ENCODE results near the gene FARS2.
"Not testable (repeated sequence)": the region's sequence is repeated elsewhere in the genome, so short reads cannot be mapped to it uniquely, and the experiment has no call there.

FARS2 gene

GRCh38 chr6:5557506-5557905, 296.2 kb downstream of the FARS2 start:
- no peak for DNase-seq
- intact Hi-C loops (cut with DNase I): no loop called here

GRCh38 chr6:5559651-5560050, 298.3 kb downstream of the FARS2 start:
- intact Hi-C loops (cut with DNase I): no loop called here
- no peak for DNase-seq

- DNase-seq: no peak
- intact Hi-C loops (cut with DNase I): no loop called here
Observed at GRCh38 chr6:5562277-5562676, 301.0 kb downstream of the FARS2 start.

- intact Hi-C loops (cut with DNase I): no loop called here
- DNase-seq: no peak
Observed at GRCh38 chr6:5563086-5563485, 301.8 kb downstream of the FARS2 start.

- intact Hi-C loops (cut with DNase I); DNase-seq: not testable (repeated sequence)
Observed at GRCh38 chr6:5564746-5565145, 303.4 kb downstream of the FARS2 start.

GRCh38 chr6:5565971-5566370, 304.7 kb downstream of the FARS2 start:
- no peak for DNase-seq
- intact Hi-C loops (cut with DNase I): no loop called here

- intact Hi-C loops (cut with DNase I): no loop called here
- no peak for DNase-seq
Observed at GRCh38 chr6:5566718-5567117, 305.4 kb downstream of the FARS2 start.

DNA sequence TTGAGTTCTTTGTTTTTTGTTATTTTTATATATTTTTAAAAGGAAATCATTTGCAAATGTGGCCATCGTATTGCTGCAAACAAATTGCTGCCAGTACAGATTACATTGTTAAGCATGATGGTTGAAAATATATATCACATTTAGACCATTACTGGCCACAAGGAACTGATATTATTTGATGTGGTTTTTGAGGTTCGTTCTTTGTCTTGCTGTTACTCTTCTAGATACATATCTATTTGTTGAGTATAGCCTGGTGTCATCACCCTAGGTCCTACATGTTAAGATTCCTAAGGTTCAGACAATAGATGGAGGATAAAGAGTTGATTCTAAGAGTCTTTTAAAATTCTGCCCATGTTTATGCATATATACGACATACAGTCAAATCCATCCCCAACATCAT, 306.0 kb downstream of the FARS2 start:
- no peak for DNase-seq
- intact Hi-C loops (cut with DNase I): no loop called here

DNA sequence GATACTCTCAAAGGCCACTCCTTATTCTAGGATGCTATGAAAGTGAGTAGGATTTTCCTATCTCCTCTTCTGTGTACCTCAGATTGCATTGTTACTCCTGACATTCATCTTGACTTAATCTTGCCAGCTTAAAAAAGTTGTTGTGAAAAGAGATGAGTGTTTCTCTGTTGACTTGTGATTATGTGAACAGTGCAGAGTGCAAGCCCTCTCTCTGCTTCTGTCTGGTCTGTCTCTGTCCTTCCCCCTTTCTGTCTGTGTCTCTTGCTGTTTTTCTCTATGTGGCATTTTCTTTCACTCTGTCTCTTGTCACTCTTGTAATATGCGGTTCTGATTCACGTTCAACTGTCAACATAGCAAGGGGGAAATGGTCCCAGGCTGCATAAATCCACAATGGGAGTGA, 306.6 kb downstream of the FARS2 start:
- intact Hi-C loops (cut with DNase I): no loop called here
- DNase-seq: no peak

DNA sequence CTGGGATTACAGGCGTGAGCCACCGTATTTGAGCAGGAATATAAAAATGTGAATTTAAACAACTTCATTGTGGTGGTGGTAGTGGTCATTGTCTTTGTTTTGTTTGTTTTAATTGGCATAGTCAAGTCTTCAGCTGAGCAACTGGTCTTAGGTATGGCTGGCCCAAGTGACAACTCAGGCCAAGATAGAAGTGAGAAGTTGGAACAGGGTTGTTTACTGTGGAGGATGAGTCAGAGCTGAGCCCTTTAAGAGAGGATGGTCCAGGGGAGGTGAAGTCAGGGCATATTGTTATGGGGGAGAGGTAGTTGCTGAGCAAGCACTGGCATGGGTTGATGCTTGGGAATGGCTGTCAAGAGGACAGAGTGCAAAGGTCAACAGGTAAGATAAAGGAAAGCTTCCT, 308.2 kb downstream of the FARS2 start:
- no peak for DNase-seq
- intact Hi-C loops (cut with DNase I): no loop called here

GRCh38 chr6:5570641-5571040, 309.3 kb downstream of the FARS2 start:
- intact Hi-C loops (cut with DNase I): no loop called here
- DNase-seq: no peak

GRCh38 chr6:5580736-5581581, 319.6 kb downstream of the FARS2 start:
- peak in 1 of 10 donors; percentile 26 for DNase-seq
- intact Hi-C loops (cut with DNase I): no loop called here

GRCh38 chr6:5582762-5583161, 321.4 kb downstream of the FARS2 start:
- intact Hi-C loops (cut with DNase I): no loop called here
- no peak for DNase-seq

DNA sequence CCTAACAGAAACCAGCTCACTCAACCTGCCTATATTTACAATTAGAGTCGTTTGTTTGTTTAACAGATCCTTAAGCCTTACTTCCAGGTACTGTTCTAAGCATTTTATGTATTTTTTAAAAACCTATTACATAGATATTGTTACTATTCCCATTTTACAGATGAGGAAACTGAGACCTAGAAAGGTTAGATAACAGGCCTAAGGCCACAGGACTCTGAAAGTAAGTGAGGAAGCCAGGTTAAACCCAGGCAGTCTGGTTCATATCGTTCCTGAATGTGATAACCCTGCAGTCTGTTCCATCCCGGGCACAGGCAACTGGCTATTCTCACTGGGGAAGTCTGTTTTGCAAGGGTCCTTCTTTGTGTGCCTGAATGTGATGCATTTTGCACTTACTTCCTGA, 322.2 kb downstream of the FARS2 start:
- intact Hi-C loops (cut with DNase I): no loop called here
- DNase-seq: no peak

DNA sequence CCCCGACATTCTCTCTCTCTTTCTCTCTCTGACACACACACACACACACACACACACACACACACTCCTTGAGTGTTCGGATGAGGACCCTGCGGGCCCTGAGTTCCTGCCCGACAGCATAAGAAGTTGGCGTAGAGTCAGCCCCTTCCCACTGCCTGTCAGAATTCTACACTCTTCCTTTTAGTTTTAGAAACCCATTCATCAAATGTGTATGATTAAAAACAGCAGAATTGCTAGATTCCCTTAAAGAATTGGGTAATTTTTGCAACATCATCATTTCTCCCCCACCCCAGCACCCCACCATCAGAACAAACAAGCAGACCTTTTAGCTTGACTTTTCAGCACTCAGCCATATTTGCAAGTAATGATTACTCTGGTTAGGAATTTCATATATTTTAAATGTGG, 322.8 kb downstream of the FARS2 start:
- no peak for DNase-seq
- intact Hi-C loops (cut with DNase I): no loop called here

GRCh38 chr6:5587648-5588047, 326.3 kb downstream of the FARS2 start:
- no peak for DNase-seq
- intact Hi-C loops (cut with DNase I): no loop called here

DNA sequence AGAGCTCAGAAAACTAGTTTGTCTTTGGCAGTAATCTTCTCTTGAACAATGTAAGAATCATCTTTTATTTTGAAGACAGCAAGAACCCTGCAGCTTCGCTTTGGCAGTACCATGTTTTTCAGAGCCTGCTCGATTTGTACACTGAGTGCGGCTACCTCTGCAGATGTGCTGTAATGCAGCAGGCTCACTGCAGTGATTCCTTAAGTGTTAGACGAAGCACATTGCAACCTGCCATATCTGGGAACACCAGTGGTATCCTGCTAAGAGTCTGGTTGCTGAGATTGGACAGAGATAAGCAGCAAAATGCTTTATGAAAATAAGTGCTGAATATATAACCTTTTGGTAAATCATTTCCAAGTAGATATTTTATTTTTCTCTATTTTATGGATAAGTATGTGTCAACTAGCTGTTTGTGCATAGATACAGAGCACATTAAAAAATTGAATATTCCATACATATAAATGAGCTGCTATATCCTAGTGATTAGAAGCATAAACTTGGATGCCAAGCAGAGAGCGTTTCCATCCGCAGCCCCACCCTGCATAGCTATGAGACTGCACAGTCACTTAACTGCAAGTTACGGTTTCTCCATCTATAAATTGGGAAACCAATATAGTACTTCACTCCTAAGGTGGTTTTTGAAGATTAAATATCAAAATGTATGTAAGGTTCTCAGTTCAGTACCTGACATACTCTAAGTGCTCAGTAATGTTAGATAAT, 328.3 kb downstream of the FARS2 start:
- DNase-seq: no peak
- intact Hi-C loops (cut with DNase I): no loop called here

- intact Hi-C loops (cut with DNase I): no loop called here
- DNase-seq: no peak
Observed at GRCh38 chr6:5590187-5590586, 328.9 kb downstream of the FARS2 start.

- intact Hi-C loops (cut with DNase I): no loop called here
- DNase-seq: no peak
Observed at GRCh38 chr6:5592886-5593519, 331.7 kb downstream of the FARS2 start.

DNA sequence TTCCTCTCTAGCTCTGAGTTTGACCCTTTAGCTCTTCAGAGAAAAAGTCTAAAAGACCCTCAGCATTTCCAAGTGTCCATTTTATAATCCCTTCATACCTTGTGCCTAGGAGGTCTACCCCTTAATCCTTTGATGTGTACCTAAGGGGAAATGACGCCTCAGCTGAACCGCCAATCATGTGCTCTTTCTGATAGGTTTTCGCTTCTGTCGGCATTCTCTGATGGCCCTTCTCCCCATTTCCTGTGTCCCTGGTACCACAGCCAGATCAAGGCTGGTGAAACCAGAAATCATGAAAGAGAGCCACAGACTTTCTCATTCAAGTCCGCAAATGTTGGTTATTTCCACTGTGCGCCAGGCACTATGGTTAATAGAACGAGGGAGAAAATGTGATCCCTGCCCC, 333.9 kb downstream of the FARS2 start:
- intact Hi-C loops (cut with DNase I): no loop called here
- no peak for DNase-seq

GRCh38 chr6:5597413-5597812, 336.1 kb downstream of the FARS2 start:
- intact Hi-C loops (cut with DNase I): no loop called here
- no peak for DNase-seq

DNA sequence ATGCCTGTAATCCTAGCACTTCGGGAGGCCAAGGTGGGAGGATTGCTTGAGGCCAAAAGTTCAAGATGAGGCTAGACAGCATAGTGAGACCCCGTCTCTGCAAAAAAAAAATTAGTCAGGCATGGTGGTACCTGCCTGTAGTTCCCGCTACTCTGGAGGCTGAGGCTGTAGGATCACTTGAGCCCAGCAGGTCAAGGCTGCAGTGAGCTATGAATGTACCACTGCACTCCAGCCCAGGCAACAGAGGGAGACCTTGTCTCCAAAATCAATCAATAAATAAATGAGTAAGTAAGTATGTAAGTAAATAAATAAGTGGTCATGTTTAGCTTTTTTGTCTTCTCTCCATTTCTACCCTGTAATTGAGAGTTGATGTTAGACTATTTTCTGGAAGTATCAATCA, 336.8 kb downstream of the FARS2 start:
- intact Hi-C loops (cut with DNase I): no loop called here
- DNase-seq: no peak
